GM19324 (cell line): ENCODE data around the gene PMPCA.

Experiments used
- ATAC-seq: cut with Tn5 transposase; IDR thresholded peaks from one replicate; pipeline ENCODE4 v1.9.1; 2021; ENCODE audit warnings: mild to moderate bottlenecking, moderate library complexity; ENCODE audit not compliant: unreplicated experiment, low FRiP score

Gene PMPCA

DNA sequence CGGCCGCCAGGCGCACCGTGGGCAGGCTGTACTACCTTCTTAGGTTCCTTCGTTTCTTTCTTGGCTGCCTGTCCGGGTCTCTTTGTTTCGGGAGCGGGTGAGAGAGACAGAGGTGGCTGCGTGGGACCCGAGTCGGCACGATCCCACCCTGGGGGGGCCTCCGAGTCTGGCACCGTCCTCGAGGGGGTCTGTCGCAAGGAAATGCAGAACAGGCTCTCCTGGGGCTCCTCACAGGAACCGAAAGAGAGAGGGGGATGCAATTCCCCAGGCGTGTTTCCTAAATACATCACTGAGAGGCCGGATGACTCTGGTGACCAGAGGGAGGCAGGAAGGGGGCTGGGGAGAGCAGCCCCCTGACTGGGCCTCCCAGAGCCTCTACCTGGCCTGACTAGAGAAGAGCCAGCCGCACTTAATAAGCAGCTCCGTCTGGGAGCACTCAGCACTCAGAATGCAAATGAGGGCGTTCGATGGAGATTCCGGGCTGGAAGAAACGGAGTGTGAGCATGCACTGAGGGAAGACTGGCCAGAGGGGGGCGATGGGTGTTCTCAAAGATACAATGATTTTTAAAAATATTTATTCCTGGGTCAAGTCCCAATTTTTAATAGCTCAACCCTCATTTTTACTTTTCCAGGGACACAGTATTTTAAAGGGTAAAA lies 40.9 kb downstream of the PMPCA start:
- ATAC-seq, result no peak

DNA sequence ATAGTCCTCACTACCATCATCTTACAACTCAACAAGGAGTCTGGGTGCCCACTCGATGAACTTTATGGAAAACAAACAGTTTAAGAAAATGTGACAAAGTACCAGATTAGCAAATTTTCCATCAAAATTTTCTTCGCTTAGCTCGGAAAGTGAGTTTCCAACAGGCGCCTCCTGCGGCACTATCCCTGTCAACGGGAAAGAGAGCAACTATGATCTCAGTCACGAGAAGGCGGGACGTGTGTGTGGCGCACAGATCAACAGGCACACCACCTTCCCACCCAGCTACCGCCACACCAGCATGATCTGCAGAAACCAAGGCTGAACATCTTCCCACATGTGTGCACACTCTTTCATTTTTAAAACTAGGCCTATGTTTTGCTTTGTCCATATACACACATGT lies 42.9 kb downstream of the PMPCA start:
- no peak for ATAC-seq

DNA sequence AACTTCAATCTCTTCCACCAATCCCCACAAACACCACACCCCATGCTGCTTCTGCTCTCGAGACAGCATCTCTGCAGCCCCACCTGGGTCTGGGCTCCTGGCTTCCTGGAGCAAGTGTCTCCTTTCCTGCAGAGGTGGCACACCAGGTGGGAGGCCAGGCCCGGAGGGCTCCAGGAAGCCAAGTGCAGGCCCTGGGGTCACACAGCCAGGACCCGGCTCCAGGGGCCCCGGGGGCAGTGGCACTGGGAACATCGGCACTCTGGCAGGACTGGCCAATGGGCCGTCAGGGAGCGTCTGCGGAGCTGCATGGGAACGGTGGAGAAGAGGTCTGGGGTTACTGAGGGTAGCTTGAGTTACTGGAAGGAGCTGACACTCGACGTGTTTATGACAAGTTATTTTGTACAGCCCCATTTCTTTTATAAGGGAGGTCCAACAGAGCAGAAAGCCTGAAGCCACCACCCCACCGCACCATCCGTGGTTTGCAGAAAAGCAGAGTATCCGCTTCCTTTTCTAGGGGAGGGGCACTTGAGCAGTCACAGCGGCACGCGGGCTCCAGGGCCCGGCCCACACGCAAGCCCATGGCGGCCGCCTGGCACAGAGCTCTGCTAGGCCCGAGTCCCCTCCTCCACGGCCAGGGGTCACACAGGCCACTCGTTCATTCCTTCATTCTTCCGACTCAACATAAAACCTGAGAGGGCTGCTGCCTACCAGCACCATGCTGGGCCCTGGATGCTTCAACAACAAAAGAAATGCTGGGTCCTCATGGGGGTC lies 43.8 kb downstream of the PMPCA start:
- no peak for ATAC-seq

DNA sequence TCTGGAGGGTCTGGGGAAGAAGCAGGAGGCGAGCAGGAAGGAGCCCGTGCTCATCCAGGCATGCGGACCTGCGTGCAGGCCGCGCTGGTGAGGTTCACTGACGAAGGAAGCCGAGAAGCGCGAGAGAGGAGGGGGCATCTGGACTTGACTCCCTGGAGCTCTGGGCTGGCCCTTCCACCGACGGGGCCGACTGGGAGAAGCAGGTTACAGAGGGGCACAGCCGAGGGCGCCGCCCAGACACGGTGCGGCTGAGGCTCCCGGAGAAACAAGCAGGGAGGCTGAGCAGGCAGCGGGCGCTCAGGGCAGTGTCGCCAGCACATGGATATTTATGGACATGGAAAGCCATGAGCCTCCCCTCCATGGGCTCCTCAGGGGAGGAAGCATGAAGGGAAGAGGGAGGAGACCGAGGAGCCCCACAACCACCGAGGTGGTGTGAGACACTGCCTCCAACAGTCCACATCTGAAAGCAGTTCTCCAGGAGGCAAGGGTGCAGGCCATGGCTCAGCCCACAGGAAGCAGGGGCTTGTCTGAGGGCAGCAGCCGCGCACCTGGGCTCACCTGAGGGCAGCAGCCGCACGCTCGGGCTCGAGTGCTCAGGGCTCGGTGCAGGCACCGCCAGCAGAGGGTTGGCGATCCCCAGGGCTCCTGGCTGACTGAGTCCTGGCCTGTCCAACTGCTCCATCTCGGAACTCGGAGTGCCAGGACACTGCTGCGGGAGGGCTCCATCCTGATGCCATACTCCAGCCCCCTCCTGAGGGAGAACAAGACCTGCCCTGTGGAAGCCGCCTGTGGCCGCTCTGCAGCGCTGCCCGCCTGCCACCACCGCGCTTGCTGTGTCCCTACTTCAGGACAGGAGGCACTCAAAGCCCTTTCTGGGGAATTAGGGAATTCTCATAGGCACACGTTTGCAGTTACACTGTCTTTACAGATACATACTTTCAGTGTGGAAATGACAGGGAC lies 44.9 kb downstream of the PMPCA start:
- ATAC-seq, result no peak

DNA sequence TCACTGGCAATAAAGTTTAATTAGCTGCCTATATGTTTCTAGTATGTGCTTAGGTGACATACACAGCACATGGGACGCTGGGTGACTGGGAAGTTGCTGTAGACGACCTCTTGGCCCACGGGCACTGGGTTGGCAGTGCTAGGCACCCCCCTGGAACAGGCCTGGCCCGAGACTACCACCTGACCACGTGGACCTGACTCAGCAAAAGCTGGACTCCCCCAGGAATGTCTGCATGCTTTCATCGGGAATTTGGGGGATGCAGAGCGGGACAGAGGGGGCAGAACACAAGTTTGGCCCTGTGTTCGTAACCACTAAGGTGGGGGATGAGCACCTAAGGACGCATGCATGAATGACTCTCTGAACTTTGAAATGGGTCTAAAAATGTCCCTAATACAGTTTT lies 45.8 kb downstream of the PMPCA start:
- no peak for ATAC-seq

DNA sequence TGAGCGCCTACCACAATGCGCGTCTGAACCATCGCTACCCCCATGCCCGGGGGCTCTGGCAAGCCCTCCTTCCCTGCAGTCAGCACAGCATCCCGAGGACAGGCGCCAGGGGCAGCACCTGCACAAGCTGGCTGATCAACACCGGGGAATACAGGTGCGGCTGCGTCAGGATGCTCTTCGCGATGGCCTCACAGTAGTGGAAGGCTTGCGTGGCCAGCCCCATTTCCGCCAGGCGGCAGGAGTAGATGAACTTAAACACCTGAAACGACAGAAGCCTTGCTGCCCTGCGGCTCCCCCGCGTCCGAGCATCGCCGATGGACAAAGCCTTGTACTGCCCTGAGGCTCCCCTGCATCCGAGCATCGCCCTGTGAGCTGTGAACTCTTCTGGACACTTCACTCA lies 46.9 kb downstream of the PMPCA start:
- ATAC-seq, result no peak

DNA sequence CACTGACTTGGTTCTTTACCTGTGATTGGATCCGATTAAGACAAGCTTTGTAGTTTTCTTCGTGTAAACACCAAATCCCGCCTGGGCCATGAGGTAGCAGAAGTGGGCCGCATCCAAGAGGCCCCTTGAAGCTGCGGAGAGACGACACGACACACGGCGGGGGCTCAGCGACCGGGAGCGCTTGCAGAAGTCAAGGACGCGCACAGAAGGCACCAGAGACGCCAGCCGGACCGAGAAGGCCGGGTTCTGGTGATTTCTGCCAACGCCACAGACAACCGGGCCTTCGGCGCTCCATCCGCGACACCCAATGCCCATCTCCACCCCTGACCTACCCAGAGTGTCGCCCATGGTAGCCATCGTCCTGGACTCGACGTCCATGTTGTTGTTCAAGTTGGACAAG lies 49.0 kb downstream of the PMPCA start:
- ATAC-seq, result no peak

DNA sequence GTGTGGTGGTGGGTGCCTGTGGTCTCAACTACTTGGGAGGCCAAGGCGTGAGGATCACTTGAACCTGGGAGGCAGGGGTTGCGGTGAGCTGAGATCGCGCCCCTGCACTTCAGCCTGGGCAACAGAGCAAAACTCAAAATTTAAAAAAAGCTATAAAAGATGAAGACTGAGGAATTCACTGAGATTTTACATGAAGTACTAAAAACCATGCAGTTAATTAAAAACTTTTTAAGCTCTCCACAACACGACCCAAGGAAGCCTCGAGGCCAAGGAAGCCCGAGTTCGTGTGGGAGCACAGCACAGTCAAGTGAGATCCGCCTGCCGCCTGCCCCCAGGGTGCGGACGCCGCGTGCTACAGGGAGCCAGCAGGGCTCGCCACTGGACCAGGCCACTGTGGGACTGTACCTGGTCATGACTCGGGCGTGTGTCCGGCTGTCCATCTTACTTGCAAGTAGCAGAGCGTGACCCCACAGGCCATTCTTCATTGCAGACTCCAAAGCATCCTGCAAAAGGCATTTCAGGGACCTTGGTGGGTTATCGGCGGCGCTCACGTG lies 50.4 kb downstream of the PMPCA start:
- no peak for ATAC-seq

DNA sequence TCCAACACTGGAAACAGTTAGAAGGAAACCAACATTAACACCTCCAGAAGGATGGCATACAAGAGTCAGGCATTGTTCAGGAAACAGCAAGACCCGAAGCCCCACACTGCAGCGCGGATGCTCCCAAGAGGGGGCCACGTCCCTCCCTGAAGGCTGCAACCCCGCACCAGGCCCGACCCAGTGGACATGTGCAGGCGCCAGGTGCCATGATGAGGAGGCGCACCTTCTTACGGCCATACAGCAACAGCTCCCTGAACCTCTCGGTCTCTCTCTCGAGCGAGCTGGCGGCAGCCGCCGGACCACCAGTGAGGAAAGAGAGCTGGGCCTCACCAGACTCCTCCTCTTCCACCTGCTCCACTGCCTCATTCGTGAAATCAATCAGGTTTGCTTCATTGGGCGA lies 52.2 kb downstream of the PMPCA start:
- no peak for ATAC-seq

DNA sequence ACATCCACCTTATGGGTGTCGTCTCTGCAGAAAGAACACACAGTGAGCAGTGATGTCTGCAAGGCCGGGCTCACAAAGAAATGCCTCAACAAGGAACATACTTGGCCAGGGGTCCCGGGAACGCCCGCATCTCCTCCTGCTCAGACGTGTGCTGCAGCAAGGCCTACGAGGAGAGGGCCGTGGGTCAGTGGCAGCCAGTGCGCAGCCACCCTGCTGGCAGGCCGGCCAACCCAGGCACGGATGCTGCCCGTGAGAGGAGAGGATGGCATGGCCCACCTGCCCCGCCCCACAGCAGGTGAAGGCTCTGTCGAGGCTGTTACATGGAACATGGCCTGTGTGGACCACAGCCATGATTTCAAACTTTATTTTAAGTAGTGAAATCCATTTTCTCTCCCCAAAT lies 53.1 kb downstream of the PMPCA start:
- no peak for ATAC-seq

DNA sequence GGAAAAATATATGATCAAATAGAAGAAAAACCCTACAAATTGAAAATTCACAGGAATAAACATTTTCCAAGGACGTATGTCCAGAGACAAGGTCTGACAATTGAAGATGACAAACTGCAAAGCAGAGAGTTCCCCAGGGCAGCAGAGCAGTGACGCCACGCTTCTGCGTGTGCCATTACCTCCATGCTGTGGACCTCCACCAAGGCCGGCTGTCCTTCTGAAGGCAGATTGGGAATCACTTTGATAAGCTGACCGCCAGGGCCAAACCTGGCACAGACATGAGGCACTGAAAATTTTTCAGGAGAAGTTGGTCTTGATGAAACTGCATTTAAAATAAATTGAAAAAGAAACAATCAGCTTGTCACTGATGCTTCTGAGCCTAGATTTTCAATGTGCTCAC lies 53.8 kb downstream of the PMPCA start:
- no peak for ATAC-seq

DNA sequence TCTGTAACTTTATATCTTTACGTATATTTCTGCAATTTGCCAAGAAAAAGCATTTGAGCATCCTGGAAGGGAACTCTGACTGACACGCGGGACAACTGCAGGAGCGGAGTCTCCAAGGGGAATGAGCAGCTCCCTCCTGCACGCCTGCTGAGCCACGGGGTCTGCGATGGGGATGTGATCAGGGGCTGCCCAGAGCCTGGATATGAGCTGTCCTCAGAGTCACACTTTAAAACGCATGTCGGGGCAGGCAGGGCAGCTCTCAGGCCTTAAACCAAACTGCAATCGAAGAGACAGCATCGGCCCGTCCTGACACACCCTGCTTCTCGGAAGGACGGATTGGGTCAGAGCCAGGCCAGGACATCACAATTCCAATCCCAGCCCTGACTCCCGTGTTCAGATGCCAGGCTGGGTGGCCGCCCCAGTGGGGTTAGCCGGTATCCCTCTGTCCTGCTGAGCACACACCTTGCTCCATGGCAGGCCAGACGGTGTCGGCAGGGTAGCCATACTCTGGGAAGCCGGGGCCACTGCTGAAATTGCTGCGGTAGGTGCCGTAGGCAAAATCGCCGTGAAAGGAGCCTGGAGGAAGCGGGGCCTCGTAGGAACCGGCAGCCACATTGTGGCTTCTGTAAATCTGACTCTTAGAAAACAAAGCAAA lies 55.2 kb downstream of the PMPCA start:
- ATAC-seq, result no peak

DNA sequence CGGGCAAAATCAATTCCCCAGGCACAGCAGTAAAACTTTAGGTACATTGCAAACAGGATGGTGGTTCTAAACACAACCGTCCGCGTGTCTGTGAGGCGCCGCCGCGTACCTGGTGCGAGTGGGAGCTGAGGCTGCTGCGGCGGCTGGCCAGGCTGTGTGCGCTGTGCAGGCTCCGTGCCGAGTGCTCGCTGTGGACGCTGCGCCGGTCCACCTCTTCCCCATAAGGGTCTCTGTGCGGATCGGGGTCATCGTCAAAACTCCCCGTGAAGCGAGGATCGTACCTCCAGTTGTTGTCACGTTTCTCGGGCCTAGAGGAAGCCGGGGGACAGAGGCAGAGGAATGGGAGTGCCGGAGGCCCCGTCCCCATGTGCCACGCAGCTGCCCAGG lies 55.7 kb downstream of the PMPCA start:
- ATAC-seq, result no peak

DNA sequence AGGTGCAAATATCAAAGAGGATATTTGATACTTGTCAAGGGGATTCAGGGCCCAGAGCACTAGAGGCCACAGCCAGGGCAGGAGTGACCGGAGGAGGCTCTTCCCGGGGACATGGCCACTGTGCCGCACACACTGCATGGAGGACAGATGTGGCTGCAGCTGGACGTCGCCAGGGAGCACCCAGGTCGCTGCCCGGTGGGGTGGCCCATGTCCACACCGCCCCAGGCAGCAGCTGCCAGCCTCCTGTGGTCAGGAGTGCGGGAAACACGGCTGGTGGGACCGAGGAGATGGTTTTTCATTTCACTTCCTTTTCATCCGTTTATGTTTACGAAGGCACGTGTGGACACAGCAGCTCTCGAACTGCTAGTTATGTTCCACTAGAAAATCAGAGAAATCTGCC lies 57.3 kb downstream of the PMPCA start:
- ATAC-seq, result no peak

DNA sequence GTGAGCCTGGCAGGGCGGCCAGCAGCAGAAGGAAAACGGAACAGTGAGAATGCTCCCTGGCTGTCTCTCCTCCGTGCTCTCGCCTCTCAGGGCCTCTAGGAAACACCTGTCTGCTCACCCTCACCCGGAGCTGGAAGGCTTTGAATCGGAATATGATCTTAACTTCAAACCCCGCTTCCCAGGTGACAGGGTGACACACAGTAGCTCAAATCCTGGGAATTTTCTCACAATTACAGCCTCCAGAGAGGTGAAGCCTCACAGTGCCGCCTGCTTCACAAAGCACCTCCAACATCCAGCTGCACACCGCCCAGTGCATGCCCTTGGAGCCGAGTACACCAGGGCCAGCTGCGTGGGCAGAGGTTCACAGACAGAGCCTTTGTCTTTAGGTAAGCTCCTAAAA lies 59.9 kb downstream of the PMPCA start:
- no peak for ATAC-seq

DNA sequence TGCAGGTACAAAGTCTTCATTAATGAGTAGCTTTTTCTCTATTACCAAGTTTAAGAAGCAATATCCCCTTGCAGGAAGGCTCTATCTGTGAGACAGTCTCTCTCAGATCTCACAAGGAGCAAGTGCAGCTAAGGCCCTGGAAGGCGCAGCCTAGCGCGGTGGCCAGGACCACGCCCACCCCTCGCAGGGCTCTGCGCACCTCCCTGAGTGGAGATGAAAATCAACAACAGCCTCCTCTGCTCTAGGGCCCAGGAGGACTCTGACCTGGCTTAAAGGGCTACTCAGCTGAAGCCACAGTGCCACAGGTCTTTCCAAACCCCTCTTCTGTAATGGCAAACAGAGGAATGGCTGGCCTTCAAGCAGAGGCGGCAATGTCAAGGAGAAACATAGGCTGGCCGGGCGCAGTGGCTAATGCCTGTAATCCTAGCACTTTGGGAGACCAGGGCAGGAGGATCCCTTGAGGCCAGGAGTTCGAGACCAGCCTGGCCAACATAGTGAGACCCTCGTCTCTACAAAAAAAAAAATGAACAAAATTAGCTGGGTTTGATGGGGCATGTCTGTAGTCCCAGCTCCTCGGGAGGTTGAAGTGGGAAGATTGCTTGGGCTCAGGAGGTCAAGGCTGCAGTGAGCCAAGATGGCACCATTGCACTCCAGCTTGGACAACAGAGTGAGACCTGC lies 60.5 kb downstream of the PMPCA start:
- ATAC-seq, result no peak

DNA sequence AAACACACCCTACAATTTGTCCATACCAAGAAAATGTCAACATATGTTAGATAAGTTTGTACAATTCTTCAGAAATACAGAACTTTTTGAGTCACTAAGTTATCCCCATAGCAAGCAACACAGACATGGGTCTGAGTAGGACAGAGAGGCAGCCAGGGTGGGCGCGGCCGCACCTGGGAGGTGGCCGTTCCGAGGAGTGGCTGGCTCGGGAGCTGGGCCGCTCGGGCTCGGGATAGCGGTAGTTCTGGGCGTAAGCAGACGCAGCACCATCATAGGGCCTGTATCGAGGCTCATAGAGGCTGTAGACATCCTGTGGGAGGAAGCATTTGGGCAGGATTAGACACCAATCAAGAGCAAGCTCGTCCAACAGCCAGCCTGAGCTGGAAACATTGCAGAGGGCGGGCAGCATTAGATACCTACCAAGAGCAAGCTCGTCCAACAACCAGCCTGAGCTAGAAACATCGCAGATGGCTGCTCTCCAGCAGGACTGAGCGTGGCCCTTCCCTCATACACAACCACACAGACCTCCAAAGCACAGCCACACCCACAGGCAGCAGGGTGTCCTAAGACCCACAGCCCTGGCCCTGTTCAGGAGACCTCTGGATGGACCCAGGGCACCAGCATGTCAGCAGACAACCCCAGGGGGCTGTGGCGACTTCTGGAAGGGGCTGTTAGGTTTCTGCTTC lies 61.5 kb downstream of the PMPCA start:
- ATAC-seq, result no peak

DNA sequence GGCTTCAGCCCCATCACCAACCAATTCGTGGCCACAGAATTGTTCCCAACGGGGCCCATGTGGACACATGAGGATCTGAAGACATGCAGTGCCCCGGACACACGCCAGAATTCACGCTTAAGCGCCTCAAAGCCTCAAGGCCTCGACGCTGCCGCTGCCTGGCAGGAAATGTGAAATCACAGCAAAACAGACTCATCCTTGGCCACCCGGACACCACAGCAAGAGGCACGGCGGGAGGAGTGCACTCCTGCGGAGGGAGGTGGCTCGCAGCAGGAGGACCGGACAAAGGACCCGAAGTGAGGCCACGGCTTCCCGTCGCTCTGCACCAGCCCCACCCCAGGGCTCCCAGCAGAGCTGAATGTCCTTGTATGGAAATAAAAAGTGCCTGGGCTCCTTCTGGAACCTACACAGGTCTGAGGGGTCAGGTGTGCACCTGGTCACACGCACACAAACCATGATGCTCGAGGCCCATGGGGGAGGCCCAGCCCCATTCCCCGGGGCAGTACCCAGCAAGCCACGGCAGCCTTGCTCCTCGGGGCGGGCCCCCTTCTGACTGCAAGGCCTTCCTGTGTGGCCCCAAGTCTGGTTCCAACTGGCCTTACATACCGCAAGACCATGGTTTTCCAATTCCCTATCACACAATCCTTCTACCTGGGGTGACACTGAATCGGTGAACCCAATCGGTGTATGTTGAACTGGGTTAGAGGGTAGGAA lies 62.3 kb downstream of the PMPCA start:
- no peak for ATAC-seq

DNA sequence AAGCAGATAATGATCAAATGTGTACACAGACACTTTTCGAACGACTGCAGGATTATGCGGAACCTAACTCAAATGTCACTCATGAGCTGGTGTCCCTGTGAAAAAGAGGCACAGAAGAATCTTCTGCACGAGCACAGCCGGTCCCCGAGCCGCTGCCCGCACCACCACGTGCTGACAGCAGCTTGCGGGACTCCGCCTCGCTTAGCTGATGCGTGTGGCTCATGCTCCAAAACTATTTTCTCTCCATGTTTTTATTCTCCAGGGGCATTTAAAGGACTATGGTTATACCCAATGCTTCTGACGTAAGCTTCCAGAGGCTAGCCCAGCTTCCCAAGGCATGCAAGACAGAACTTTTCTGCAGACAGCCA lies 62.9 kb downstream of the PMPCA start:
- ATAC-seq, result no peak
